HEK293T (cell line): ENCODE data around the gene DEFB108B.
"Not testable (repeated sequence)": the region's sequence is repeated elsewhere in the genome, so short reads cannot be mapped to it uniquely, and the experiment has no call there.

Source experiments
- CTBP1 ChIP-seq: fragments of 450-650 bp; IDR thresholded peaks from 2 replicates; pipeline ENCODE4 v1.6.1; 2016; ENCODE audit warnings: borderline replicate concordance
- FOXK2 ChIP-seq: fragments of 450-650 bp; IDR thresholded peaks from 2 replicates; pipeline ENCODE4 v1.6.1; 2016; ENCODE audit warnings: mild to moderate bottlenecking
- HDGF ChIP-seq: fragments of 450-650 bp; IDR thresholded peaks from 2 replicates; pipeline ENCODE4 v1.6.1; 2017; ENCODE audit warnings: antibody characterized with exemption, borderline replicate concordance
- LEF1 ChIP-seq: fragments of 450-650 bp; IDR thresholded peaks from 2 replicates; pipeline ENCODE4 v1.6.1; 2017; ENCODE audit warnings: mild to moderate bottlenecking, borderline replicate concordance

- not testable (repeated sequence) for TF ChIP-seq LEF1, FOXK2, HDGF, CTBP1
Measured at GRCh38 chr11:71867209-71867608, 34.2 kb downstream of the DEFB108B start.
